K562 (cell line): Measurements from ENCODE around the gene SGMS1. TPM values are rescaled to one million over a fixed set of nuclear protein-coding genes. Genes with fewer than 3 reads are reported as not detected.

Experiments used
- ATF7 ChIP-seq: fragments of 450-650 bp; IDR thresholded peaks from 2 replicates; pipeline ENCODE4 v1.7.1; 2014; ENCODE audit warnings: mild to moderate bottlenecking, moderate library complexity
- BRCA1 ChIP-seq, 2 experiments: fragments of 450-650 bp in 1 of 2; sonication (generic) in 1 of 2; formaldehyde crosslinking in 1 of 2; IDR thresholded peaks; 2 replicates each; pipeline versions ENCODE4 v1.5.0 to v1.6.1; 2017 to 2020; ENCODE audit warnings: mild to moderate bottlenecking in 1 of 2, missing genetic modification reagents in 1 of 2
- CBX2 ChIP-seq: fragments of 200-600 bp; sonication (generic); IDR thresholded peaks from one replicate; pipeline ENCODE4 v1.6.1; 2012; ENCODE audit warnings: mild to moderate bottlenecking, low read length, inconsistent platforms; ENCODE audit not compliant: insufficient read depth, poor library complexity, severe bottlenecking
- CREM ChIP-seq: IDR thresholded peaks from 2 replicates; pipeline ENCODE4 v1.6.1; 2014; ENCODE audit warnings: antibody characterized with exemption, low read depth
- DEAF1 ChIP-seq: fragments of 450-650 bp; formaldehyde crosslinking; IDR thresholded peaks from 2 replicates; pipeline ENCODE4 v1.4.0; 2020; ENCODE audit warnings: mild to moderate bottlenecking, moderate library complexity
- EP300 ChIP-seq: IDR thresholded peaks from 2 replicates; pipeline ENCODE4 v1.6.1; 2012; ENCODE audit warnings: low read length, improper control_type of control experiment
- HNRNPL ChIP-seq: fragments of 200-400 bp; formaldehyde crosslinking; IDR thresholded peaks from 2 replicates; pipeline ENCODE4 v1.6.1; 2017; ENCODE audit warnings: low read depth, mild to moderate bottlenecking, low read length
- ILF3 ChIP-seq: fragments of 450-650 bp; IDR thresholded peaks from 2 replicates; pipeline ENCODE4 v1.6.1; 2018; ENCODE audit warnings: antibody characterized with exemption, mild to moderate bottlenecking, moderate library complexity, borderline replicate concordance
- JUN ChIP-seq, 2 experiments: sonication (generic) in 1 of 2; formaldehyde crosslinking in 1 of 2; IDR thresholded peaks; 2 replicates each; pipeline versions ENCODE4 v1.6.1 to v1.8.0; 2012 to 2022; ENCODE audit warnings: borderline replicate concordance in 2 of 2, mild to moderate bottlenecking in 2 of 2, improper control_type of control experiment in 1 of 2, low read depth in 1 of 2, low read length in 1 of 2, missing genetic modification reagents in 1 of 2
- KAT7 ChIP-seq: sonication (generic); formaldehyde crosslinking; IDR thresholded peaks from 2 replicates; pipeline ENCODE4 v1.8.0; 2022; ENCODE audit warnings: missing genetic modification reagents, mild to moderate bottlenecking, borderline replicate concordance
- LCOR ChIP-seq: sonication (generic); formaldehyde crosslinking; IDR thresholded peaks from 2 replicates; pipeline ENCODE4 v1.8.0; 2022; ENCODE audit warnings: mild to moderate bottlenecking, missing genetic modification reagents
- MAFF ChIP-seq: IDR thresholded peaks from 2 replicates; pipeline ENCODE4 v1.6.1; 2012; ENCODE audit warnings: low read length, improper control_type of control experiment
- MTF1 ChIP-seq: fragments of 250-450 bp; sonication (Bioruptor Pico); IDR thresholded peaks from 2 replicates; pipeline ENCODE4 v1.9.0; 2021; ENCODE audit warnings: moderate library complexity, mild to moderate bottlenecking, inconsistent platforms, borderline replicate concordance
- NEUROD1 ChIP-seq: fragments of 150-350 bp; IDR thresholded peaks from 2 replicates; pipeline ENCODE4 v1.6.1; 2014; ENCODE audit warnings: borderline replicate concordance, low read length, low read depth; ENCODE audit not compliant: partially characterized antibody
- PKNOX1 ChIP-seq: fragments of 450-650 bp; IDR thresholded peaks from 2 replicates; pipeline ENCODE4 v1.6.1; 2016
- POU5F1 ChIP-seq: fragments of 150-350 bp; IDR thresholded peaks from 2 replicates; pipeline ENCODE4 v1.6.1; 2014; ENCODE audit warnings: borderline replicate concordance, low read length, low read depth, mild to moderate bottlenecking; ENCODE audit not compliant: partially characterized antibody
- RBBP5 ChIP-seq: fragments of 200-600 bp; sonication (generic); IDR thresholded peaks from 2 replicates; pipeline ENCODE4 v1.6.1; 2012; ENCODE audit warnings: borderline replicate concordance, mild to moderate bottlenecking, low read length, control low read depth, inconsistent platforms; ENCODE audit not compliant: insufficient read depth, poor library complexity, severe bottlenecking
- ZNF277 ChIP-seq: fragments of 250-450 bp; sonication (Bioruptor Pico); IDR thresholded peaks from 2 replicates; pipeline ENCODE4 v1.8.0; 2022; ENCODE audit warnings: inconsistent platforms, mild to moderate bottlenecking, moderate library complexity, borderline replicate concordance
- ZNF398 ChIP-seq: fragments of 250-450 bp; sonication (Bioruptor Pico); IDR thresholded peaks from 2 replicates; pipeline ENCODE4 v1.8.0; 2021; ENCODE audit warnings: moderate library complexity, mild to moderate bottlenecking, inconsistent platforms
- ZNF830 ChIP-seq: fragments of 250-450 bp; sonication (Bioruptor Pico); IDR thresholded peaks from 2 replicates; pipeline ENCODE4 v1.5.0; 2021; ENCODE audit warnings: mild to moderate bottlenecking
- polyA plus RNA-seq, 8 experiments: library from polyadenylated mRNA; depleted of rRNA in 4 of 8; stranded (reverse) in 5 of 8; unstranded in 3 of 8; fragments of >200 nt; fragmentation: Nextera tagmentation in 2 of 8; fragmentation: Illumina TruSeq in 1 of 8; extraction: Ambion mirVana in 2 of 8; extraction: Trizol in 1 of 8; gene quantifications; 2 replicates each; pipeline versions ENCODE4 v1.2.1 to v1.2.3, GENCODE V29; 2011 to 2014; ENCODE audit warnings: inconsistent platforms in 1 of 8, missing spikeins in 1 of 8
- total RNA-seq, 7 experiments: library from RNA; depleted of rRNA in 6 of 7; stranded (reverse); fragments of >200 nt in 6 of 7; fragmentation: Illumina TruSeq in 2 of 7; extraction: Trizol in 2 of 7; gene quantifications; 2 replicates each; pipeline versions ENCODE4 v1.2.1 to v1.2.3, GENCODE V29; 2011 to 2021; ENCODE audit warnings: low replicate concordance in 1 of 7

The SGMS1 gene
- total and polyA plus RNA-seq, 9 of the 15 experiments (the other 6 are each of a cell fraction or from before 2014, with no cell fraction given) = 22.6 to 232 (median 82.2) TPM

GRCh38 chr10:50552771-50553535, 70.8 kb downstream of the SGMS1 start (continued):
- TF ChIP-seq POU5F1 (no peak), LCOR (CRISPR knock-in tag) (no peak), EP300 (peak; percentile 39; the same call in 1 of the 2 replicates), CBX2 (no peak), ZNF277 (CRISPR knock-in tag) (no peak), ZNF830 (CRISPR knock-in tag) (0 out of 2 replicates have a peak, but pooled peaks have one; percentile 21), MAFF (no peak), ATF7 (0 out of 2 replicates have a peak, but pooled peaks have one; percentile 23), DEAF1 (CRISPR knock-in tag) (peak; percentile 34; the same call in 1 of the 2 replicates), ZNF398 (CRISPR knock-in tag) (no peak), JUN (IDR thresholded peaks at IDR 0.05; ENCODE audit: borderline replicate concordance, low read depth, low read length) (0 out of 2 replicates have a peak, but pooled peaks have one; percentile 27), JUN (CRISPR knock-in tag; IDR thresholded peaks at IDR 0.05; ENCODE audit: borderline replicate concordance) (no peak), HNRNPL (0 out of 2 replicates have a peak, but pooled peaks have one; percentile 46), PKNOX1 (peak; percentile 98), RBBP5 (no peak), ILF3 (no peak), CREM (no peak), KAT7 (CRISPR knock-in tag) (no peak), BRCA1 (IDR thresholded peaks at IDR 0.05) (no peak), BRCA1 (CRISPR knock-in tag; IDR thresholded peaks at IDR 0.05) (no peak), MTF1 (CRISPR knock-in tag) (no peak), NEUROD1 (peak; percentile 42)
